Vagina (tissue), 2 donors: ENCODE data around the gene STK11.

ENCODE experiments used
- POLR2A ChIP-seq, 2 donors: fragments of 450-650 bp; IDR thresholded peaks; one replicate each; pipeline ENCODE4 v1.6.1; 2017; ENCODE audit warnings: antibody characterized with exemption in 2 of 2, mild to moderate bottlenecking in 2 of 2, moderate library complexity in 2 of 2
- POLR2AphosphoS5 ChIP-seq, 2 donors: sonication (generic); formaldehyde crosslinking; IDR thresholded peaks; one replicate each; pipeline ENCODE4 v1.9.0; 2017; ENCODE audit warnings: antibody characterized with exemption in 2 of 2, mild to moderate bottlenecking in 2 of 2, low read depth in 1 of 2; ENCODE audit not compliant: insufficient read depth in 1 of 2
- TF ChIP-seq, protein P1 (sequence below), 3 experiments: fragments of 450-650 bp in 2 of 3; fragments of 200-600 bp in 1 of 3; sonication (generic) in 1 of 3; IDR thresholded peaks; one replicate each; pipeline ENCODE4 v1.5.1; 2017 to 2019; ENCODE audit warnings: antibody characterized with exemption in 3 of 3, mild to moderate bottlenecking in 2 of 3, moderate library complexity in 2 of 3

DNA sequence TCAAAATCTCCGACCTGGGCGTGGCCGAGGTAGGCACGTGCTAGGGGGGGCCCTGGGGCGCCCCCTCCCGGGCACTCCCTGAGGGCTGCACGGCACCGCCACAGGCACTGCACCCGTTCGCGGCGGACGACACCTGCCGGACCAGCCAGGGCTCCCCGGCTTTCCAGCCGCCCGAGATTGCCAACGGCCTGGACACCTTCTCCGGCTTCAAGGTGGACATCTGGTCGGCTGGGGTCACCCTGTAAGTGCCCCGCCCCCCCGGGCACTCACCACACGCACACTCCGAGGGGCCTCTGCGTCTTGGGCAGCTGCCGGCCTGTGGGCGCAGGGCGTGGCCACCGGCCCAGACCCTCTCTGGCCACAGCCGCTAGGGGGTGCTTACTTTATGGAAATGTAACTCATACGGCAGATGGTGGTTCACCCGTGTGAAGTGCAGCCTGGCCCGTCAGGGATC, 14.9 kb downstream of the STK11 start:
- TF ChIP-seq, protein P1, sequence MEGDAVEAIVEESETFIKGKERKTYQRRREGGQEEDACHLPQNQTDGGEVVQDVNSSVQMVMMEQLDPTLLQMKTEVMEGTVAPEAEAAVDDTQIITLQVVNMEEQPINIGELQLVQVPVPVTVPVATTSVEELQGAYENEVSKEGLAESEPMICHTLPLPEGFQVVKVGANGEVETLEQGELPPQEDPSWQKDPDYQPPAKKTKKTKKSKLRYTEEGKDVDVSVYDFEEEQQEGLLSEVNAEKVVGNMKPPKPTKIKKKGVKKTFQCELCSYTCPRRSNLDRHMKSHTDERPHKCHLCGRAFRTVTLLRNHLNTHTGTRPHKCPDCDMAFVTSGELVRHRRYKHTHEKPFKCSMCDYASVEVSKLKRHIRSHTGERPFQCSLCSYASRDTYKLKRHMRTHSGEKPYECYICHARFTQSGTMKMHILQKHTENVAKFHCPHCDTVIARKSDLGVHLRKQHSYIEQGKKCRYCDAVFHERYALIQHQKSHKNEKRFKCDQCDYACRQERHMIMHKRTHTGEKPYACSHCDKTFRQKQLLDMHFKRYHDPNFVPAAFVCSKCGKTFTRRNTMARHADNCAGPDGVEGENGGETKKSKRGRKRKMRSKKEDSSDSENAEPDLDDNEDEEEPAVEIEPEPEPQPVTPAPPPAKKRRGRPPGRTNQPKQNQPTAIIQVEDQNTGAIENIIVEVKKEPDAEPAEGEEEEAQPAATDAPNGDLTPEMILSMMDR (IDR thresholded peaks at IDR 0.05), result no peak
- TF ChIP-seq POLR2A (IDR thresholded peaks at IDR 0.05), result no peak
- TF ChIP-seq POLR2AphosphoS5 (IDR thresholded peaks at IDR 0.05; ENCODE audit: insufficient read depth in 1 of 2, low read depth in 1 of 2), result no peak
